GM12874 (cell line): ENCODE results near the gene ARPC5.

Experiments used
- CTCF ChIP-seq: IDR thresholded peaks from 2 replicates; pipeline ENCODE4 v1.5.1; 2011; ENCODE audit warnings: low read depth, mild to moderate bottlenecking, control low read depth, low read length, moderate library complexity; ENCODE audit not compliant: insufficient read depth

The ARPC5 gene

GRCh38 chr1:183597656-183598347, 37.8 kb downstream of the ARPC5 start:
- TF ChIP-seq CTCF, result no peak

GRCh38 chr1:183596500-183596899, 39.1 kb downstream of the ARPC5 start:
- no peak for TF ChIP-seq CTCF

GRCh38 chr1:183595537-183595936, 40.0 kb downstream of the ARPC5 start:
- no peak for TF ChIP-seq CTCF

- no peak for TF ChIP-seq CTCF
Measured at GRCh38 chr1:183593356-183593755, 42.2 kb downstream of the ARPC5 start.

GRCh38 chr1:183592733-183593132, 42.9 kb downstream of the ARPC5 start:
- no peak for TF ChIP-seq CTCF

GRCh38 chr1:183590244-183591191, 45.1 kb downstream of the ARPC5 start, which contains the start of gene NCF2:
Gene NCF2, minus strand, starts transcription at chr1:183590459. Its CDS starts 130 bp downstream, at chr1:183590329.
- no peak for TF ChIP-seq CTCF

GRCh38 chr1:183589874-183590243, 45.7 kb downstream of the ARPC5 start:
- TF ChIP-seq CTCF, result no peak
